NCI-H1105 (cell line): ENCODE measurements around the gene RDH13.
A peak's percentile ranks its signal among the peaks of the same experiment; 100 is the strongest.
"Not testable (repeated sequence)": the region's sequence is repeated elsewhere in the genome, so short reads cannot be mapped to it uniquely, and the experiment has no call there.

Experiments used
- DNase-seq: peaks from one replicate; lab custom pipeline; 2025; lab: John Stamatoyannopoulos, UW

RDH13 gene

DNA sequence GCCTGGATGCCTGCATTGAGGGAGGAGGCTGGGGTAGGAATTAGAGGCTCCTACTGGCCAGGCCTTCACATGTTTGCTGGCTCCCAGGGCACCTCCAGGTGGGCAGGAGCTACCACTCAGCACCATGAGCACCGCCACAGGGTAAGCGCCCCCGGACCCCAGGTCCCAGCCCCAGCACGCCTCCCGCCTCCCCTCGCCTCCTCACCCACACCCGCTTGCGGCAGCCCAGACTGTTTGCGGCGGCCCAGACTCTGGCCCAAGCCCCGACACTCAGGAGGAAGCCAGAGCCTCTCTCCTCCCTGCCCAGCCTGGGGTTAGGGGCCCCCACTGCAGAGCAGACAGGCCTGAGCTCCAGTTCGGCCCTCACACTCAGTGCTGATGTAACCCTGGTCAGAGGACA is 13.4 kb upstream of the RDH13 start:
- no peak for DNase-seq

GRCh38 chr19:55075371-55075998 is 12.5 kb upstream of the RDH13 start, which contains the start of gene EPS8L1:
Gene EPS8L1 (plus strand): TSS chr19:55075869. CDS start chr19:55076445, 576 bp downstream.
- no peak for DNase-seq

DNA sequence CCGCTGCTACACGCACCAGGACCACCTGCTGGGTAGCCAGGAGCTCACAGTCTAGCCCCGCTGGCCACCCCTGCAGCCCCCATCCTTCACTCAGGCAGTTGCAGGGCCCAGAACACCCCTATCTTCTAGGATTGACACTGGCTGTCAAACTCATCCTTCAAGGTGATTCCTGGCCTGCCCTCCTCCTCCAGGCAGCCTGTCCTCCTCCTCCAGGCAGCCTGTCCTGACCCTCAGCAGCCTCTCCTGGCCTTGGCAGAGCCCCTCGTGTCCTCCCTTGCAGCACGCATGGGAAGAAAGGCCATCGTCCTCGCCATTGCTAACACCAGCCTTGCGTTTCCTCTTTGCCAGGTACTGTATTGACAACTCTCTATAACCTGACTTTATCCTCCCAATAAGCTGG is 9.0 kb upstream of the RDH13 start:
- no peak for DNase-seq

GRCh38 chr19:55071129-55071502 is 8.2 kb upstream of the RDH13 start:
- DNase-seq: no peak

- DNase-seq: no peak
Measured at GRCh38 chr19:55070466-55071128, 7.6 kb upstream of the RDH13 start.

DNA sequence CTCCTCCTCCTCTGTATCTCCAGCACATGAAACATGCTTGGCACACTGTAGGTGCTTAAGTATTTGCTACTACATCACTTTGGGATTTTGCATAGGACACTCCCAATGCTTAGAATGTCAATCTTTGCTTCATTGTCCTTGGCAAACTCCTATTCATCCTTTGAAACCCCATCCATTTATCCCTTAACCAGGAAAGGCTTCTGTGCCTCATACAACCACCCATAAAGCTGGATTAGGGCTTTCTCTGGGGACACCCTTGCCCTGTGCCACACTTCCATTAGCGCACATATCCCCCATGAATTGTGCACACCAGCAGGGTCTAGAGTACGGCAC is 6.9 kb upstream of the RDH13 start:
- DNase-seq: no peak

- DNase-seq: peak; percentile 16
Measured at GRCh38 chr19:55068950-55069864, 6.3 kb upstream of the RDH13 start.

GRCh38 chr19:55067869-55068268 is 4.9 kb upstream of the RDH13 start:
- DNase-seq: no peak

DNA sequence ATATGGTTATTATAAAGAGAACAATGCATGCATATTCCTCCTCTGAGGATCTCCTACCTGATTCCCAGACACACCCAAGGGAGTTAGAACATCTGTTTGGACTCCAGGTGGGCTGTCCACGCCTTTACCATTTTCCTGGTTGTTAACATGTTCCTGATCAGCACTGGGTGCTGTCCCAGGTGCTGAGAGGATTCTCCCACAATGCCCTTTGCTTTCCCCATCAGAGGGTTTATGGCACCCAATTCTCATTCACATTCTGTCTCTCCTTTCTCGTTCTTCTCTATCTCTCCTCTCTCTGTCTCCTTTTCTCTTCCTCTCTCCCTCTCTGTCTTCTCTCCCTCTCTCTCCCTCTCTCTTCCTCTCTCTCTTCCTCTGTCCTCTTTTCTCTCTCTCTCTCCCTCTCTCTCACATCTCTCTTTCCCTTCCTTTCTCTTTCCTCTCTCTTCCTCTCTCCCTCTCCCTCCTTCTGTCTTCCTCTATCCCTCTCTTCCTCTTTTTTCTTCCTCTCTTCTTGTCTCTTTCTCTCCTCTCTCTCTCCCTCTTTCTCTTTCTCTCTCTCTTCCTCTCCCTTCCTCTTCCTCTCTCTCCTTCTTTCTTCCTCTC is 3.3 kb upstream of the RDH13 start:
- DNase-seq: no peak

DNA sequence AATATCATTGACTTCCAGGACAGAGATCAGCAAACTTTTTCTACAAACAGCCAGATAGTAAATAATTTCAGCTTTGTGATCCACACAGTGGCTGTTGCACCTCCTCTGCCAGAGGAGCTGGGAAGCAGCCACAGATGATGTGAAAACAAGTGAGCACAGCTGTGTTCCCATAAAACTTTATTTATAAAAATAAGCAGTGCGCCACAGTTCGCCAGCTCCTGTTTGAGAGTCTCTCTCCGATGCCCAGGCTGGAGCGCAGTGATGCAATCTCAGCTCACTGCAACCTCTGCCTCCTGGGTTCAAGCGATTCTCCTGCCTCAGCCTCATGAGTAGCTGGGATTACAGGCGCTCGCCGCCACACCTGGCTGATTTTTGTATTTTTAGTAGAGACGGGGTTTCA is 2.6 kb upstream of the RDH13 start:
- not testable (repeated sequence) for DNase-seq

- DNase-seq: no peak
Measured at GRCh38 chr19:55063492-55063843, 520 bp upstream of the RDH13 start.

DNA sequence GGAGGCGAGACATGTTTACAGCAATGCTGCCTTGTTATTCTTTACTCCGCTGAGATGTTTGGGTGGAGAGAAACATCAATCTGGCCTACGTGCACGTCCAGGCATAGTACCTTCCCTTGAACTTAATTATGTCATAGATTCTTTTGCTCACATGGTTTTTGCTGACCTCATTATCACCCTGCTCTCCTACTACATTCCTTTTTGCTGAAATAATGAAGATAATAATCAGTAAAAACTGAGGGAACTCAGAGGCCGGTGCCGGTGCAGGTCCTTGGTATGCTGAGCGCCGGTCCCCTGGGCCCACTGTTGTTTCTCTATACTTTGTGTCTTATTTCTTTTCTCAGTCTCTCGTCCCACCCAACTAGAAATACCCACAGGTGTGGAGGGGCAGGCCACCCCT is 2.7 kb downstream of the RDH13 start:
- DNase-seq: not testable (repeated sequence)

- no peak for DNase-seq
Measured at GRCh38 chr19:55058781-55059610, 4.0 kb downstream of the RDH13 start.

DNA sequence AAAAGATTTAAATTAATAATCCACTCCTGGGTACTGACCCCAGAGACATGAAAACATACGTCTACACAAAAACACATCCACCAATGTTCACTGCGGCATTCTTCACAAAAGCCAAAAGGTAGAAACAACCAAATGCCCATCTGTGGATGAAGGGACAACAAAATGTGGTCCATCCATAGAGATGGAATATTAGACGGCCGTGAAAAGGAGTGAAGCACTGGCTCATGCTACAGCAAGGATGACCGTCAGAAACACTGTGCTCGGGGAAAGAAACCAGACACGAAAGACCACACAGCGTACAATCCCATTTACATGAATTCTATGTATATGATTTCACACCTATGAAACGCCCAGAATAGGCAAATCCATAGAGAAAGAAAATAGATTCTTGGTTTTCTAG is 6.1 kb downstream of the RDH13 start:
- no peak for DNase-seq

GRCh38 chr19:55053735-55054134 is 9.2 kb downstream of the RDH13 start:
- DNase-seq: no peak

GRCh38 chr19:55050749-55051532 is 12.0 kb downstream of the RDH13 start:
- no peak for DNase-seq

DNA sequence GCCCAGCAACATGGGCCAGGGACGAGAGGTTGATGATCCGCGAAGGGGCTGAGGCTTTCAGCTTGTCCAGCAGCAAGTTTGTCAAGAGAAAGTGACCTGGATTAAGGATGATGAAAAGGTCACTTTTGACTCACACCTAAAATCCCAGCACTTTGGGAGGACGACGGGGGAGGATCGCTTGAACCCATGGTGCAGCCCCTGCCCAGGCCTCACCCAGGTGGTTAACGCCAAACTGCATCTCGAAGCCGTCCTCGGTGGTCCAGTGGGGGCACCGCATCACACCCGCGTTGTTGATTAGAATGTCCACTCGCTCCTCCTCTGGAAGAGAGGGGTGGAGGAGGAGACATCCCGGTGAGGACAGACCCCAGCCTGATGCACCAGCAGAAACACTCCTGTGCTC is 14.5 kb downstream of the RDH13 start:
- no peak for DNase-seq

DNA sequence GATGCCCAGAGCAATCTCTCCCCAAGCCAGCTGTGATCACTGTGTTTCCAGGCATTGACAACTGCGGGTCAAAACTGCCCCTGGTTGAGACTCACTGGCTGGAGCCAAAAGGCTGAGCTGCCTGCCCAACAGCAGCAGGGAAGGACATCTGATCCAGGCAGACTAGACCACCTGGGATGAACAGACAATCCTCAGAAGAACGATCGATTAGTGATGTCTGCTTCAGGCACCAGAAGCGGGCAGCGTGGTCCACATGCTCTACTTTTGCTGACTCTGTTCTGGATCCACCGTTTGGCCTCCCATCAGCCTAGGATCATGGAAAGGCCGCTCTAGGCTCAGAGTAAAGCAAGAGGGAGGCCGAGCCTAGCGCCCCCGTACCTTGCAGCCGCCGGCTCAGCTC is 15.0 kb downstream of the RDH13 start:
- DNase-seq: no peak

DNA sequence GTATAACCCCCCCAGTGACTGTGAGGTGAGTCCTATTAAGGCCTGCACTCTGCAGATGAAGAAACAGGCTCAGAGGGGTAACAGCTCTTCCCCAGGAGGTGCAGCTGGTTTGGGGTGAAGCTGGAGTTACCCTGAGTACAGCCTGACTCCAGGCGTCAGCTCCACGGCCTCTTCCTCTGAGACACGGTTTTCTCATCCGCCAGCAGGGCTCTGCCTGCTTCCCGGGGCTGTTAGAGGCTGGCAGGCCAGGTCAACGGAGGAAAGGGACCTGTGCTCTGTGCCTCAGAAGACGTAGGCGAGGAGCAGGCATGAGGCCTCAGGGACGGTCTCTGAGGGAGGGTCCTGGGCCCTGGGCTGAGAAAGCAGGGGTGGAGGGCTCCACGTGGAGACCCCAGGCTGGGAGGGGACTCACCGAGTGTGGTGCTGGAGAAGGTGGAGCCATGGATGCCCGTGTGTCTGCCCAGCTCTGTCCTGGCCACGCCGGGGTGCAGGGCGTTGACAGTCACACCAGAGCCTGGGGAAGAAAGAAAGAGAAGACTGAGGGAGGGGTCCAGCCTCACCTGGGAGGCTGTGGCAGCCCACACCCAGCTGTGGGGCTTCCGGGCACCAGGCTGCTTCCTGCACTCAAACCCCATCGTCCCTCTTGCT is 15.8 kb downstream of the RDH13 start:
- DNase-seq: no peak
